Activated T-helper 1 cell treated with Interleukin-2 at 50 U/mL for 16 hours (primary cell): ENCODE results near the gene KLHL12.

Experiments used
- DNase-seq: peaks from one replicate; pipeline ENCODE4 v3.0.0-alpha.2; 2020; ENCODE audit warnings: low read depth

The KLHL12 gene

DNA sequence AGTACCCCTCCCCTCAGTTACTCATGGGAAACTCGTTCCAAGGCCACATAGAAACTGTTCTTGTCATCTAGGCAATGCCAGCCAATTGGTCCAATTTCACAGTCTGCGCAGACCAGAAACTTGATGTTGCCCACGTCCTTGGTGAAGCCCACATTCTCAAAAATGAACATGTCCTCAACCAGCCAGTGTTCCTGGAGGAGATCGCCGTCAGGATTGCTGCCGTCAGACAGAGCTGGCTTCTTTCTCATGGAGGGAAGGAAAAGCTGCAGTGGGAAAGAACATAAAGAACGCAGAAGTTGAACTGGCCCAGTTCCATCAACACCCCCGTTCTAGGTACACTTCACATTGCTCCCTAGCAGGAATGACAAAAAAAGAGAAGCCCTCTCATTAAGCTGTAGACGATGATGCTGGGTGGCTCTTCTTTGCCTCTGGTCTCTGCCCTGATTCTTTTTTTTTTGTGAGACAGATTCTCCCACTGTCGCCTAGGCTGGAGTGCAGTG is 46.0 kb downstream of the KLHL12 start:
- DNase-seq: no peak

DNA sequence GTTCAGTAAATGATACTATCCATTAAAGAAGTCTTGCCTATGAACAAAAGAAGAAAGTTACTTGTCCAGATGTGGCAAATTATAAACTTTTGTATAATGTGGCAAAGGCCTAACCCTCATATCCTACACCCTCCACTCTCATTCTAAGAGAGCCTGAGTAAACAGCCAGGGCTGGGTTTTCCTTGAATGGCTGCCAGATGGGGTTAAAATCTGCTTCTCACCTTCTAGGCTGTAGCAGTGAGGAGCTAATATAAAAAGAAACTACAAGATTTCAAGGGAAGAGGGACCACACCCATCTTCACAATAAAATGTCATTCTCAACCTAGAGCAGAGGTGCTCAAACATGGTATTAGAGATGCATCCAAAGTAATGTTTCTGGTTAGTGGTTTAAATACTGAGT is 47.0 kb downstream of the KLHL12 start:
- no peak for DNase-seq

DNA sequence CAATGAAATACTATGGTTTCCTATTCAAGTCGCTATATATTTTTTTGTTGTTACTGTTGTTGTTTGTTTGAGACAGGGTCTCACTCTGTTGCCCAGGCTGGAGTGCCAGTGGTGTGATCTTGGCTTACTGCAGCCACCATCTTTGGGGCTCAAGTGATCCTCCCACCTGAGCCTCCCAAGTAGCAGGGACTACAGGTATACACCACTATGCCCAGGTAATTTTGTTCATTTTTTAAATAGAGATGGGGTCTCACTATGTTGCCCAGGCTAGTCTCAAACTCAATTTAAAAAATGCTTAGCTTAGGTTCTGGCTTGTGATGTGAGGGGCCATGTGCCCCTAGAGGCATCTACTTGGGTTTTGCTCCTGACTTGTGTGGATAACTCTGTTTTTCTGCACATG is 47.9 kb downstream of the KLHL12 start:
- no peak for DNase-seq

DNA sequence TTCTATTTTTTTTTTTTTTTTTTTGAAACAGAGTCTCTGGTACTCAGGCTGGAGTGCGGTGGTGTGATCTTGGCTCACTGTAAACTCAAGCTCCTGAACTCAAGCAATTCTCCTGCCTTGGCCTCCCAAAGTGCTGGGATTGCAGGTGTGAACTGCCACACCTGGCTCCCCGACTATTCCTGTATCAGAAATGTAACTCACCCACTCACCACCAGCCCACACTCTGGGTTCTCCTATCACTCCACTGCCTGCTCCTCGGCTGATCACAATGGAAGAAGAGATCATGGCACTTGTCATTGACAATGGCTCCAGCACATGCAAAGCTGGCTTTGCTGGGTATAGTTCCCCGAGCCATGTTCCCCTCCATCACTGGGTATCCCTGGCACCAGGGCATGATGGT is 54.0 kb downstream of the KLHL12 start:
- no peak for DNase-seq

DNA sequence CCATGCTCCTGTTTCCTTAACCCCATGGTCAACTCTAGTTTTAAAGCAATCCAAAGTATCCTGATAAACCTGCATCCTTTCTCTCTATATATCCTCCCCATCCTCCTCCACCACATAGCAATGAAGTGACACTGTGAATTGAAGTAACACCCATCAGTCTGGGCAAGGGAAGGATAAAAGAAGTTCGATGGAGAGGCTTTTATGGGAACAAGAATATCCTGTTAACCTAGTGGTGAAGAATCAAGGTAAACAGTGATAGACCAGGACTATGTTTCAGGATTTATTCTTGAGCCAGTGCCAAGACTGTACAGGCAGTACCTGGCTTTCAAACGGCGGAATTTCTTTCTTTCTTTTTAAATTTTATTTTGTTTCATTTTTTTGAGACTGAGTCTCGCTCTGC is 55.7 kb downstream of the KLHL12 start:
- no peak for DNase-seq

DNA sequence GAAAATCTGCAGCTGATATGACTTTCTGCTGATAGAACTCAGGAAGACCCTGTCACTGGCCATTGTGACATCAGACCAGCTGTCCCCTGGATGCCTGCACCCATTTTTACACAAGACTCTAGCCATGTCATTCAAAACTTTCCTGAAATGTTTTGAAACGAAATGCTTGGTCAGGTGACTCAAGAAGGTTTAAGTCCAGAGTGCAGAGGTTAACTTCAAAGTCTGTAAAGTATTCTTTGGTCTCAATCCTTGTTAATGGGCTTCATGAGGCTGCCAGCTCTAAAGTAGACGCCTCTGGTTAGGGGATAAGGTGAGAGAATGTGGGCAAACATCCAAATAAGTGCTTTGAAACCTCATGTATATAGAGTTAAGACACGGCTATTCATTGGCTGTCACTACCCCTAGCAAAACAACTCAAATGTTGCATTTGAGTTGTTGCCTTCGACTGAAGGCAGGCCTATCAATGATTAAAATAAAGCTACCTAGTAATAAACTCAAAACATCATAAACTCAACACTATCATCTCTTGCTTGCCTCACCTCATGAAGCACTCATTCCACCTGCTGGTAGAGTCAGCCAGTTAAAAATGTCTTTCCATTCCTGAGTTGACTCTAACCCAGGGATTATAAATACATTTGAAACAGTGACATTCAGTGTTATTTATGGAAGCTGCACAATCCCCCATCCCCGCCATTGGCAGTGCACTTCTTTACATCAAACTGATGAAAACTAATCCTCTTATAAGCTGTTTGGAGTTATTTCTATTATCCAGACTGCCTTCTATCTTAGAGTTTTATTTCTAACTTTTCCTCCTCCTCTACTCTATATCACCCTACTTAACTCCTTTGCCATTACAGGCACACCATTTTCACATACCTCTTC is 64.1 kb downstream of the KLHL12 start:
- DNase-seq: no peak

DNA sequence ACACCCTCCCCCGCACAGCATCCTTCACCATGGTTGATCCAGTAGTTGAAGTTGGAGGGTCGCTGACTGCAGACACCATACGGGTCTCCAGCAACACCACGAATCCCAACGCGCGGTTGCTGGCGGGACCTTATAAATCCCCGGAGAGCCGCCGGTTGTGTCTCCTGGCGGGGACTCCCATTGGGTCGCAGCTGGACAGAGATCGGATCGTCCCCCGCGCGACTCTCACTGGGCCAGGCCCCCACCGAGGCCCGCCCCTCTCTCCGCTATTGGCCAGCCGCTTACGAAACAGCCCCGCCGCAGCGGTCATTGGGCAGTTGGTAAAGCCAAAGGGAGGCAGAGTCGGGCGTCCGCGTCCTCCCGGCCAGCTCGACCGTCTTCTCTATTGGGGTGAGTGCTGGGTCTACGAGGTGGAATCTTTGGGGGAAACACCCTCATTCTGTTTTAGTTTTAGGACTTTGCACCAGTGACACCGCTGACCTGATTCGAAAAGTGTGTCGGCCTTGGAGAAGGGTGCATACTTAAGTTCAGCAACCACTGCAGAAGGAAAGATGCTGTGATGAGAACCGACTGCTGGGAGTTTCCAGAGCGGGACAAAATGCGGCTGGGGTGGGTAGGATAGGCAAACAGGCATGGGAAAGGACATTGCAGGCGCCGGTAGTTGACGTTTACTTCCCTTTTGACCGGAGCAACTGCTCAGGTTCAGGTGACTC is 65.5 kb downstream of the KLHL12 start:
- no peak for DNase-seq

DNA sequence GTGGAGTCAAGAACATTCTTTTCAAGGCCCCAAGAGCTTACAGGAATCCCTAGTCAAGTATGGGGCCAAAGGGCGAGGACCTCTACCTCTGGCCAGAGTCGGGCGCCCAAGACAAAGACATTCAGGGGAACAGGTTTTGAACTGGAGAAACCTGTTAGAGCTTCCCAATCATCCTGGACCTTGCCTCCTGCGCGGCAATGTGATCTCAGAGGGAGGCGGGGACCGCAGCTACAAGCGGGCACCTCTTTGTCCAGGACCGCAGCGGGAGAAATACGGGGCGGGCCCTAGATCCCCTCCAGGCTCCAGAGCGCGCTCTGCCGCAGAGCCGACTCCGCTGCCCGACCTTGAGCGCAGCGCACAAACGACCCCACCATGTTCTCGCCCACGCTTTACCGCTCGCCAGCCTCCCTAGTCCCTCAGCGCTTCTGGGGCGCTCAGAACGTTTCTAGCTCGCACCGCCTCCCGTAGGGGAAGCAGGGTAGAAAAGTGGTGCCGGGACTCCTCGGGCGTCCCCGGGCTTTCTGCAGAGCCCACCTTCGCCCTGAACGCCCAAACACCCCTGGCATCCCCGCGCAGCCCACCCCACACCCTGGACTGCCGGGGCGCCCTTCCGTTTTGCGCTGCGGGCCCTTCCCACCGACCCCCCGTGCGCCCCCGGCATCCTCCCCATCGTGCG is 66.2 kb downstream of the KLHL12 start:
- no peak for DNase-seq

DNA sequence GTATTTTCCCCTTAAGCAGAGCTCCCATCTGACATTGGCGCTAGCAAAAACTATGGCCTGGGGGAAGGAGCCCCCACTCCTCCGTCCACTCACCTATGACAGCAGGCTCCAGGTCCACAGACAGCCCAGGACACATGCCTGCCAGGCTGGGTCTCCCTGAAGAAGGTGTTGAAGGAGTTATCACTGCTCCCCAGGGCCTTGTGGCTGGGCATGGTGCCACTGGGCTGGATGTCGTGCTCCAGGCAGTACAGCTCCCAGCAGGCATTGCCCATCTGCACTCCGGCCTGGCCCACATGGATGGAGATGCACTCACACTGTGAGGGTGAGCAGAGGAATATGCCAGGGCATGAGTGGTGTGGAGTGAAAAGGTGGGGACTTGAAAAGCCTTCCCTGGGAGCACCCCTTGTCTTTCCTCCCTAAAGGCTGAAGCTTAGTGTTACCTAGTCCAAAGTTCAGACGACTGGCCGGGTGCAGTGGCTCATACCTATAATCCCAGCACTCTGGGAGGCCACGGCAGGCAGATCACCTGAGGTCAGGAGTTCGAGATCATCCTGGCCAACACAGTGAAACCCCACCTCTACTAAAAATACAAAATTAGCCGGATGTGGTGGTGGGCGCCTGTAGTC is 68.1 kb downstream of the KLHL12 start:
- no peak for DNase-seq

DNA sequence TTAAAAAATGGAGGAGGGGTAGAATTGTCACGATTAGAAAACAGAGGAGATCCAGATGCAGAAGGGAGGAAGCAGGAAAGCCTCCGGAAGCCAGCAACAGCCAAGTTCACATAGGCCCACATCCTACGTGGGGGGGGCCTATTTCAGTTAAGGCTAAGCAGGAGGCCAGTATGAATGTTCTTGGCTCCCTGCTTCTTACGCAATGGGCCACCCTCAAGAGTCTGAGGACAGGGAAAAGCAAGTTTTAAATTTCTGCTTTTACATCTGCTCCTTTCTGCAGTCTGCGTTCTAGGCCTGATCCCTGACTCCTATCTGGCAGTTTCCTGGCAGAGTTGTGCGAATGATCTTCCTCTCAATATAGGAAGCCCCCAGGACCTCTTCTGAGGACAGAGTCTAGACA is 68.7 kb downstream of the KLHL12 start:
- DNase-seq: no peak

DNA sequence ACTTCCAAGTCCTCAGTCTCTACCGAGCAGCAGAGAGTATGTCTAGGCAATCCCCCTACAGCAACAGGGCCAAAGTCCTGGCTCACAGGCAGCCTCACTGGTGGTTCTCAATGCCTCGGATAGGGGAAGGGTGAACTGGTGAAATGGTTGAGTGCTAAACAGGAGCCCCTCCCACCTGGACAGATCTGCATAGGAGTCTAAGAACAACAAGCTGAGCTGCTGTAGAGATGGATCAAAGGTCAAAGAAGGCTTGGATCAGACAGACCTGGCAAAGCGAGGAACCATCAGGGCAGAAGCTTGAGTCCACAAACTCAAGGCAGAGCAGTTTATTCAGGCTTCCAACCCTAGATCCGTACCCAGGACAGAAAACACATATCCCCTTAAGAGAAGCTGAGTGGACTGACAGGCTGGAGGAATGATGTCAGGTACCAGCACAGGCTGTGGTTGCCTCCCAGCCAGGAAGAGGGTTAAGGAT is 69.9 kb downstream of the KLHL12 start:
- DNase-seq: no peak

DNA sequence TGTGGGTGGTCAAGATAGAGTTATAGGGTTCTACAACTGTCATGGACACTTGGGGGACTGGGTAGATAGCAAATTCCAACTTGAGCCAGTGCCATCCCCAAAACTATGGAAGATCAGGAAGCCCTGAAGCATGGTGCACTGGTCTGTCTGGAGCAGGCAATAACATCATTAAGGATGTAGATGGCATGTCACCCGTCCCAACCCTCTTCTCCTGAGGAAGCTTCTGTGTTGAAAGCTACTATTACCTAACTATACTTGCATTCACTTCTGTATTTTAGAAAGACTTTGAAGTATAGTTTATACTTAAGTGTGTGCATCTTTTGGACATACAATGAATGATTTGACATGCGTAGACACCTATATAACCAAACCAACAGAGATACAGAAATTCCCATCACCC is 71.0 kb downstream of the KLHL12 start:
- no peak for DNase-seq

DNA sequence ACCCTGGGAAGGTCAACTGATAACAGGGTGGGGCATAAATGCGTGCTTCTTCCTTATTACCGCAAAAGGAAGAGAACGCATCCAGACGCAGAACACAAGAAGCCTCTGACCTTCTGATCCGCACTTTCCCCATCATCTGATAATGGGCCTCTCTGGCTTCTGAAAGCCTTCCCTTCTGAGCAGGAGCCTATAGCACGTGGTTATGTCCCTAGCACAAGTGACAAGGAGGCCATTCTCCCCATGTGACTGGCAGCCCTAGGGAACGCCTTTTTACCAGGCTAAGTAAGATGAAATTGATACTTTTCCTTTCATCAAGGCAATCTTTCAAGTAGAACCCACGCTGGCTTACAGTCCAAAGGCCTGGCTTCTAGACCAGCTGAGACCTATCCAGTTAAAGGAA is 72.2 kb downstream of the KLHL12 start:
- DNase-seq: no peak

DNA sequence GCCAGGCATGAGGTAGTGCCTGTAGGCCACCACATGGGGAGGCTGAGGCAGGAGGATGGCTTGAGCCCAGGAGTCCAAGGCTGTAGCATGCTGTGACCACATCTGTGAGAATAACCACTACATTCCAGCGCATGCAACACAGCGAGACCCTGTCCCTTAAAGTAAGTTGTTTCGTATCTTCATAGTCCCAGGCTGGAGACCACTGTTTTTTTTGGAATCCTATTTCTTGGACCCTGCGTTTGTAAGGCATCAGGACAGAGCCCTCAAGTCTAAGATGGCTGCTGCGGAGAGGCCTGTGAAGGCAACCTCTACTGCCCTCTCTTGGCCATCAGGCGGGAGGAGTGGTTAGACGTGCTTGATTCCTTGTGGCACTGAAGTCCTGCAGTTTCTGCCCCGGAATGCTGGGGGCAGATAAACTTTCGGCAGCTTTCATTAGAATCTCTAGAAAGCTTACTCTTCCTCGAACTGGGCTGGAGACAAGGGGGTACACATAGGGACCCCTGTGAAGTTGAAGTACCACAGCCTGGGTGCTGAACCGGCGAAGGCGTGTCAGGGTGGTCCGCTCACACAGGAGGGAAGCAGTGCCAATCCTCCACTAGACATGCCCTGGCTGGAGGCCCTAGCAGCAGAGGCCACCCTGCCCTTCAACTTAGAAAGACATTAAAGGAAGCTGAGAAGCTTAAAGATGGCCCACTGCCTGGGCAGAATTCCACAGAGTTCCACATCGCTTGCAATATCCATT is 74.7 kb downstream of the KLHL12 start:
- DNase-seq: no peak

DNA sequence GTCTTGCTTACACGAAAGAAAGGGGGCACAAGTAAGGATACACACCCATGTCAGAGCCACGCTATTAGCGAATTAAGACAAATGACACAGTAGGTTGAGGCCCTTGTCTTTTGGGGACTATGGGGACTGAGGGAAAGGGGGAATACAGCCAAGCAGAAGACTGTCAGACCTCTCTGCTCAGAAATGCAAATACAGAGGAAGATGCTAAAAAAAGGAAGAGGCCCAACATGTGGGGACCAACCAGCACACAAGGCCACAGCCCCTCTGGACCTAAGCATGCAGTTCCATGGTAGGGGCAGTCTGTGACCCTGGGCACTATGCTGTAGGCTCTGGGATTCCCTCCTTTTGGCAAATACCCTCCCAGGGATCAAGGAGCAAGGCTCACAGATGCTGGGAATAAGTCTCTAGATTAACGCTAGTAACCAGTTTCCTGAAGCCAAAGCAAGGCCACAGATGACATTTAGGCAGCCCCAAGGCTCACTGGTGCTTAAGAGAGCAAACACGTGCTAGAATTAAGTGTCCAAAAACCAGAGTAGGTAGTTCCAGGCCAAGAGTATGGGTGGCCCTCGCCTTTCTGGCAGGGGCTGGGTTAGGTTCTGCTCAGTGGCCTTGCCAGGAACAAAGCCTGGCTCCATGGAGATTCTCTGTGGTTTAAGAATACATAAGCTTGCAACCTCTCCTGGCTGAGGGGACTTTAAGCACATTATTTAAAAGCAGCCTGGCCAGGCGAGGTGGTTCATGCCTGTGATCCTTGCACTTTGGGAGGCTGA is 76.3 kb downstream of the KLHL12 start:
- no peak for DNase-seq

DNA sequence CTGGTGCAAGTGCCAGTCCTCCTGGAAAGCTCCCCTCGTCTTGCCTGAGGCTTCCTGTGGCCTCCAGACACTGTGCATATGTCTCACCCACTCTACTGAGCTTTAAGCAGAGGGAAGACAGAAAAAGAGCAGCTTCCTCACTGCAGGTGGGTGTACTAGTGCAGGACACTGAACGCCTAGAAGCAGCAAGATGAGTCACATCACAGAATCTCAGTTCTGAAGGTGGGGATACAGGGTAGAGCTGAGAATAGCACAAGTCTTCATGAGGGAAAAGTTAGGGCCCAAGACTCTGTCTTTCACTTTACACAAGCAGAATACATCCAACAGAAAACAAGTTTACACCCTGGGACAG is 78.9 kb downstream of the KLHL12 start:
- no peak for DNase-seq

DNA sequence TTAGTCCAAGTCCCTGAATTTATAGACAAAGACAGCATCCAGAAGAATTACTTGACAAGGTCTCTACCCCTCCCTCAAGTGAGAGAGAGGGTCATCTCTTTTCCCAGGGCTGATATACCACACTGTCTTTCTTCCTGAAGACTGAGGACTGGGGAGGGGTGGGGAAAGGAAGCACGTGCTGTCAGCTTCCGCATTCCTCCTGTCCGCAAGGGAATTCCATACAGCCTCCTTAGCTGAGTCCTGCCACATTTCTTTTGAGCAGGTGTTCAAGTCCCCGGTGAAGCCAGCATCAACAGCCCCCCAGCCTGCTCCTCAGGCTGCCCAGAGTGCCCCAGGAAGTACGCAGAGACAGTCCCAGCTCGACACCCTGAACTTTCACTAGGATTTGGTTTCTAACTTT is 82.1 kb downstream of the KLHL12 start:
- no peak for DNase-seq

DNA sequence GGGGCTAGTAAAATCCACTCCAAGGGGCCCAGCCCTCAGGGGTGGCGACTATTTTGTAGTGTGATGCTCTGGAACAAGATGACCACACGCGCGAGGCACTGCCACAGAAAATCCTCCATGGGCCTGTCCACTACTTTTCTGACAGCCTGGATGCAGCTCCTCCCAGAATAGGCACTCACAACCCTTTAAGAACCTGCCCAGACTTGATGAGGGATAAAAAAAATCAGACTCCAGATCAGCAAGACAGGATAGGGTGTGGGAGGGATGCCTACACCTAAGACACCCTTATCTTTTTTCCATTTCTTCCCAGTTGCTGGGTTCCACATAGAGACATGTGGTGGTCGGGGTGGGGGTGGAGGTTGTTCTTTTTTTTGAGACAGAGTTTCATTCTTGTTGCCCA is 82.8 kb downstream of the KLHL12 start:
- DNase-seq: no peak

DNA sequence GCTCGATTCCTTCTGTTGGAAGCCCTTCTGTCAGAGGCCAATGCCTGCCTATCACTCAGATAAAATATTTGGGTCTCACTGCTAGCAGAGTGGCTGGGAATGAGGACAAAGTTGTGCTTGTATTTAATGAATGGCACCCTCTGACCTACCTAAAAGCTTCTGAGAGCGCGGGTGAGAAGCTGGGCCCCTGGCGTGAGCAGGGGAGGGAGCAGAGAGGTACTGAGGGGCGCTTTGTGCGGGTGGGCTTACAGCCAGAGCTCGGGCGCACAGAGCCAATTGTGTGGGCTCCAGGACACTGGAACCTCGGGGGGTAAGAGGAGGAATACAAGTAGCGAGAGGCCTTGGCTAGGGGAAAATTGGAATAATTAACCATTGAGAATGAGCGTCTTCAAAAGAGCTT is 84.0 kb downstream of the KLHL12 start:
- no peak for DNase-seq
